GM18508 (cell line): ENCODE measurements around the gene HLCS.
"Not testable (repeated sequence)": the region's sequence is repeated elsewhere in the genome, so short reads cannot be mapped to it uniquely, and the experiment has no call there.

Experiments used
- ATAC-seq: cut with Tn5 transposase; IDR thresholded peaks from one replicate; pipeline ENCODE4 v1.9.1; 2021; ENCODE audit warnings: moderate number of reproducible peaks; ENCODE audit not compliant: insufficient read depth, unreplicated experiment

Gene HLCS

DNA sequence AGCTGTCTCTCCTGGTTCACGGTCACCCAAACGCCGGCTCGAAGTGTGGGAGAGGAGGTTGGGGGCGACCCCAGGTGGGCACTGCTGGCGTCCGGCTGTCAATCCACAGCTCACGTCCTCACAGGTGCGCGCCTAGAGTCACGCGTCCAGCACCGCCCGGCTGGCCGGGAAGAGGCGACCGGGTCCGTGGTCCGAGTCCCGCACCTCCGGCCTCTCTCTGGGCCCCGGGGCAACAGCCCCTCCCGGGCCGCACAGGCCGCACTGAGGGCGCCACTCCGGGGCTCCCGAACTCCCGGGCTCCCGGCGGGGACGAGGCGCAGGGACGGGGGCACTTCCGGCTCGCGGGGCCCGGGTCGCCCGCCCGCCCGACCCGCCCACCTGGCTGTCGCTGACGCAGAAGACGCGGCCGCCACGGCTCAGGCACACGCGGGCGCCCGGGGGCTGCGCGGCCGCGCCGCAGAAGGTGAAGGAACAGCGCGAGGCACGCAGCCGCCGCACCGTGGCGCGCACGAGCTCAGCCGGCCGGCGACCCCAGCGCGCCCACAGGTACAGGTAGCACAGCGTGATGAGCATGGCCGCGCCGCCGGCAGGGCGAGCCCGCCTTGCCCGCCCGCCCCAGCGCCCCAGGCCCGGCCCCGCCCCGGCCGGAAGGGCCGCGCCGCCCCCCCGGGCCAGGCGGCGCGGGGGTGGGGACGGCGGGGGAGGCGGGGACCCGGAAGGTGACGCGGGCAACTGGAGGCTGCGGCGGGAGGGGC lies at the start of gene HLCS:
TSS of gene HLCS (minus strand) at position 604 of the 755 bp plus-strand sequence. CDS start at position 573, 31 bp downstream.
- peak; percentile 38 for ATAC-seq

DNA sequence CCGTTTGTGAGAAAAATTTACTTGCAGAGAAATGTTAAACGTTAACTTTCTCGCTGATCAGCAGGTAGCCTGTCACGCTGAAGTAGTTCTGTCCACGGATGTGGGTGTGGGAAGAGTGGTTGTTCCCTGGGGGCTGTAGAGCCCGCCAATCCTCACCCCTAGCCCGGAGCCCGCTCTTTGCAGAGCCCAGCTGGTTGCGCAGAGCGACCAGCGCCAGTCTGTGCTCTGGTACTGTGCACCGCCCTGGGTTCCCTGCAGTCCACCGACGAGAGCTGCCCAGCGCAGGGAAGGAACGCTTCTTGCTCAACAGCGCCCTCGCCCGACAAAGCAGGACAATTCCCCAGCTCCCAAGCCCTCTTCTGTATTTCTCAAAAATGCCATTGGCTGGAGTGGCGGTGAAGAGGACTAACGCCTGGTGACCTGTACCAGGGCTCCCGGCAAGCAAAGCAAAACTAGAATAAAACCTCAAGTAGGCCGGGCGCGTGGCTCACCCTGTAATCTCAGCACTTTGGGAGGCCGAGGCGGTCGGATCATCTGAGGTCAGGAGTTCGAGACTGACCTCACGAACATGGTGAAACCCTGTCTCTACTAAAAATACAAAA lies 43.4 kb upstream of the HLCS start:
- ATAC-seq: peak; percentile 88

DNA sequence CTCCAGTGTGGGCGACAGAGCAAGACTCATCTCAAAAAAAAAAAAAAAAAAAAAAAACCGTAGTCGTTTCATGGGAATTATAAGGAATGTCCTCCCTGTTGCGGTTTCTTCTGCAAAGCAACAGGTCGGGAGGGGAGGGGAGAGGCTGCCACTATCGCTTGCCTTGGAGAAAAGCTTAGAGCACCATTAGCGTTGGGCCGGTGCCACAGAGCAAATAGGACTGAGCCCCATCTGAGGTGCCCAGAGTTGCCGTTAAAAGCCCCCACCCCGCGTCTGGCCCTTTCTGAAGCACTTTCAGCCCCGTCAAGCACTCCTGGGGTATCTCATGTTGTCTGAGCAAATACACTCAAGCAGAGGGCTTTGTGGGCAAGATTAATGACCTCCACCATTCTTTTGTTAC lies 42.3 kb upstream of the HLCS start:
- no peak for ATAC-seq

DNA sequence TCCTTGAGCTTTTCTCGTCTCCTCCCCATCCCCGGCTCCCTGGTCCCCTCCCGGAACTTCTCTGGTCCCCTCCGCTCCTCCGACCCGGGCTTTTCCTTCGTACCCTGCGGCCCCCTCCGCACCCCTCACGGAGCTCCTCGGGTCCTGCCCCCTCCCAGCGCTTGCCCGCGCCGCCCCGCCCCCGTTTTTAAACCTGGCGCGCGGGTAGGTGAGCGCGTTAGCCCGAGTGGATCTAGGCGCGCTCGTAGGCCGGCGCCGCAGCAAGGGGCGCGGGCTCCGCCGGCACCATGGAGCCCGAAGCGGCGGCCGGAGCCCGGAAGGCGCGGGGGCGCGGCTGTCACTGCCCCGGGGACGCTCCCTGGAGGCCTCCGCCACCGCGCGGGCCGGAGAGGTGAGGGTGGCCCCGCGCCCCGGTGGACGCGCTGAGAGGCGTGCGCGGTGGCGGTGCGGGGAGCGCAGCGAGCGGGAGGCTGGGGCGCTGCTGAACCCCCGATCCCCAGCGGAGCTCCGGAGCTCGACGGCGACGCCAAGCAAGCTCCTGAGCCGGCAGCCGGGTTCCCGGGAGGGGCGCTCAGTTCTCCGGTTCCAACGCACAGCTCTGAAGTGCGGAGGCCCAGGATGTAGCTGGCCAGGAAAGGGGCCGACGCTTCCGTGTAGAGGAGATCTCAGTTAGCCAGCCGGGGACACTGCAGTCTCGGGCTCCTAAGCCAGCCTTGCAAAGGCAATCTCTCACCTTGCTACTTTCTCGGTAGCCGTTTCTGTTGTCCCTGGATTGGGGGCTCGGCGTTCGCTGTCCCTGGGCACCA lies 40.2 kb upstream of the HLCS start, which contains the start of gene RIPPLY3:
TSS of gene RIPPLY3 (plus strand) at position 217 of the 806 bp plus-strand sequence. CDS start at position 288, 71 bp downstream.
- no peak for ATAC-seq

DNA sequence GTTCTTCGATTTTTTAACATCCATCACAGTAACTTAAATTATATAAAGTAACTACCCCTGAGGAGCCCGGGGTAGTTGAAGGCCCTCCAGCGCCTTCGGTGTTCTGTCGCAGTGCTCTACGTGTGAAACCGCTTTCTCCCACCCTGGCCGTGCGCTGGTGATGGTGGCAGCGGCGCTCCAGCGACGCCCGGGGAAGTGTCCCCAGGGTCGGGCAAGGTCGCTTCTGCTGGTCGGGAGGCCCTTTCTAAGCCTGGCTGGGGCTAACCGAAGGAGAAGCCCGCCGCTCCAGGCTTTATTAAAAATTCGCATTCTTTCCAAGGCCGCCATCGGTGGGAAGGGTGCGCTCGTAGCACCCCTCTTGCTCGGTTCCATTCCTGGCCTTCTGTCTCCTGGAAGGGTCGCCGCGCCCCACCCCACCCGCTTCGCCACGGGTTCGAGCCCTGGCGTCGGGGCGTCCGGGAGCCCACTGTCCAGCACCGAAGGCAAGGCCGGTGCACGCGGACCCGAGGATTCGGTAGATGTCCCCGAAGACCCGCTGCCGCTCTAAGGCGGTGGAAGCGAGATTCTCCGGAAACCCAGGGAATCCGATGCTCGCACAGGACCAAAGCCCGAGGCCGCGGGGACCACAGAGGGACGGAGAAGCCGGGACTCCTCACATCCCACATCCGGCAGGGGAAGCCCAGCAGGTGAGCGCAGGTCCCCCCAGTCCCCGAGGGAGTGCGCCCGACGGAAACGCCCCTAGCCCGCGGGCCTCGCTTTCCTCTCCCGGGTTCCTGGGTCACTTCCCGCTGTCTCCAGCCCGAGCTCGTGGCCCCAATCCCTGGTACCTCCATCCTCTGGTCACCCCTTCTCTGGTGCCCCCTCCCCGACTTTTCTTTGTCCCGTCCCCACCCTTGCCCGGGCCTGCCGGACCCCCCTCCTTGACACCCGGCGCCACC lies 39.3 kb upstream of the HLCS start:
- ATAC-seq: no peak

DNA sequence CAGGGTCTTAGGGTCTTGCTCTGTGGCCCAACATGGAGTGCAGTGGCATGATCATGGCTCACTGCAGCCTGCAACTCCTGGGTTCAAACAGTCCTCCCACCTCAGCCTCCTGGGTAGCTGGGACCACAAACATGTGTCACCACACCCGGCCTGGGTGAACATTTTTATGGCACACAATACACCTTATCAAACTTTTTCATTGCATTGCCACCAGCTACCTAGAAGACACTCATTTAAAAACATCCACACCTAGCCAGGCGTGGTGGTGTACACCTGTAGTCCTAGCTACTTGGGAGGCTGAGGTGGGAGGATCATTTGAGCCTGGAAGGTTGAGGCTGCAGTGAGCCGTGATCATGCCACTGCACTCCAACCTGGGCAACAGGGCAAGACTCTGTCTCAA lies 37.4 kb upstream of the HLCS start:
- not testable (repeated sequence) for ATAC-seq

DNA sequence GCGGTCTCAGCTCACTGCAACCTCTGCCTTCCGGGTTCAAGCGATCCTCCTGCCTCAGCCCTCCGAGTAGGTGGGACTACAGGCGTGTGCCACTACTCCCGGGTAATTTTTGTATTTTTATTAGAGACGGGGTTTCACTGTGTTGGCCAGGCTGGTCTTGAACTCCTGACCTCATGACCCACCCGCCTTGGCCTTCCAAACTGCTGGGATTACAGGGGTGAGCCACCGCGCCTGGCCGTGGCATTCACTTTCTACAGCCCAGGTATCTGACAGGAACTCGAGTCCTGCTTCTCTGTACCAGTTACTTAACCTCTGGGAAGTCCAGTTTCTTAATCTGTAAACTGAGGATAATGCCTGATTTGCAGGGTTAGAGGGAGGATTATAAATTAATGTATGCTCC lies 36.4 kb upstream of the HLCS start:
- ATAC-seq: not testable (repeated sequence)

DNA sequence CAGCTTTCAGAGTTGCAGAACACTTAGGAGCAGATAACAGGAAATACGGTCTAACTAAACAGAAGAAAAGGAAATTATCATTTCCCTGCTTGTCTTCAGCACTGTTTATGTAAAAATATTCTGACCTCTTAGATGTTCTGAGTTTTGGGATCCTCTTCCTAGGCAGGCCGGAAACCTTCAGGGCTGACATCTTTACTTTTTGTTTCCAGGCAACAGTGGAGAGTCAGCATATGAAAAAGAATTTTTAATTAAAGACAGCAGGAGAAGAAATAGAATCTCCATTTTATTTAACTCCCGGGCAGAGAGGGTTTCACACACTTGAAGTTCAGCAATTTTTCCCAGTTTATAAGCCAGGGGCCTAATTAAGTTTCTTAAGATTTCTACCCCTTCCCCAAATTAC lies 35.0 kb upstream of the HLCS start:
- ATAC-seq: no peak

DNA sequence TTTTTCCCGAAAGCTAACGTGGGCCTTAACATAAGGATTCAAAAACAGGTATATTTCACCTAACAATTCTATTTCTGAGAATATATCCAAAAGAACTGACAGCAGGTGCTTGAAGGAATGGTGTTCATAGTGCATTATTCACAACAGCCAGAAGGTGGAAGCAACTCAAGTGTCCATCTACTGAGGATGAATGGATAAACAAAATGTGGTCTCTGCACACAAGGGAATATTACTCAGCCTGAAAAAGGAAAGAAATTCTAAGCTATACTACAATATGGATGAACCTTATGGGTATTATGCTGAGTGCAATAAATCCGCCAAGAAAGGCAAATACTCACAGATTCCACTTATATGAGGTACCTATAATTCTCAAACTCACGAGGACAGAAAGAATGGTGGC lies 33.9 kb upstream of the HLCS start:
- no peak for ATAC-seq

DNA sequence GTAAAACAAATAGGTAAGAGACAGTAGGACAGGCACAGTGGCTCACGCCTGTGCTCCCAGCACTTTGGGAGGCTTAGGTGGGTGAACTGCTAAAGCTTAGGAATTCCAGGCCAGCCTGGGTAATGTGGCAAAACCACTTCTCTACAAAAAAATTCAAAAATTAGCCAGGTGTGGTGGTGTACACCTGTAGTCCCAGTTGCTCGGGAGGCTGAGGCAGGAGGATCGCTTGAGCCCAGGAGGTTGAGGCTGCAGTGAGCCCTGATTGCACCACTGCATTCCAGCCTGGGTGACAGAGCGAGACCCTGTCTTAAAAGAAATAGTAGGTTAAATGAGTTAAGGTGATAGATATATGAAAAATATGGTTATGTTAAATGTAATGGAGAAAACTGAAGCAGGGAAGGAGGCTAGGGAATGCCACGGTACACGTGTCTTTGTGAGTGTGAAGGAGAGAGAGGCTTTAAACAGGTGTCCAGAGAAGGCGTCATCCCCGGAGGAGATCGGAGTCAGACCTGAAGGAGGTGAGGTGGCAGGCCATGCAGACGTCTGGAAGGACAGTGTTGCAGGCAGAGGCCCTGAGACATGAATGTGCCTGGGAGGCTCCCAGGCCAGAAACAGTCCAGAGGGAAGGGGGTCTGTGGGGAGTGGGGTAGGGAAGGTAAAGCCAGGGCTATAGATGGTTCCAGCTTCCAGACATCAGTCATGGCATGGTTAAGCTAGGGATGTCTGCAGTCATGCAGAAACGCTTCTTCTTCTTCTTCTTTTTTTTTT lies 32.8 kb upstream of the HLCS start:
- no peak for ATAC-seq

DNA sequence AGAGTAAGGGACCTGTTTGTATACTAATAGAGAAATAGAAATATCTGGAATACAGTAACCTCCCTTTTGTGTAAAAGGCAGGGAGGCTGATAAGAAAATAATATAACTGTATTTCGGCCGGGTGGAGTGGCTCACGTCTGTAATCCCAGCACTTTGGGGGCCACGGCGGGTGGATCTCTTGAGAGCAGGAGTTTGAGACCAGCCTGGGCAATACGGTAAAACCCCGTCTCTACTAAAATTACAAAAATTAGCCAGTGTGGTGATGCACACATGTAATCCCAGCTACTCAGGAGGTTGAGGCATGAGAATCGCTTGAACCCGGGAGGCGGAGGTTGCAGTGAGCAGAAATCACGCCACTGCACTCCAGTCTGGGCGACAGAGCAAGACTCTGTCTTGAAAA lies 28.8 kb upstream of the HLCS start:
- ATAC-seq: not testable (repeated sequence)

DNA sequence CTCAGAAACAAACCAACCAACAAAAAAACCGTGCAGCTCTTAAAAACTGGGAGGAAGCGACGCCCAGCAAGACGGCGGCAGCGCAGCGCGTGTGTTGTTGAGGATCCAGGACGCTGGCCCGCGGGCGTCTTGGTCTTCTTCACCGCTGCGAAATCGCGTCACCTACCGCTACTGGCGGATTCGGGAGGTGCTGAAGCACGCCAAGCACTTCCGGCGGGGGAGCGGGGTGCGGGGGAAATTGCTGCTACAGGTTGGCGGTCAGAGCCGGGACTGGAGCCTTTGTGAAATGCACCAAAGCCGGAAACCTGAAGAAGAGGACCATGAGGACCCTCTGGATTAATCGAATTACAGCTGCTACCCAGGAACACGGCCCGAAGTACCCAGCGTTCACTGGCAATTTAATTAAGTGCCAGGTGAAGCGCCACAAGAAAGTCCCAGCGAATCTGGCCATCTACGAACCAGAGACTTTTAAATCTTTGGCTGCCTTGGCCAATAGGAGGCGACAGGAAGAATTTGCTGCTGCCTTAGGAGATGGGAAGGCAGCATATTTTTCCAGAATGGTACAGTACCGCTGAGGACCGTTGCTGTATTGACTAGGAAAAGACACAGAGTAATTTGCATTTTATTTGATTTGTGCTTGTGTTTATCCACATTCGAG lies 28.2 kb upstream of the HLCS start:
- ATAC-seq: no peak

DNA sequence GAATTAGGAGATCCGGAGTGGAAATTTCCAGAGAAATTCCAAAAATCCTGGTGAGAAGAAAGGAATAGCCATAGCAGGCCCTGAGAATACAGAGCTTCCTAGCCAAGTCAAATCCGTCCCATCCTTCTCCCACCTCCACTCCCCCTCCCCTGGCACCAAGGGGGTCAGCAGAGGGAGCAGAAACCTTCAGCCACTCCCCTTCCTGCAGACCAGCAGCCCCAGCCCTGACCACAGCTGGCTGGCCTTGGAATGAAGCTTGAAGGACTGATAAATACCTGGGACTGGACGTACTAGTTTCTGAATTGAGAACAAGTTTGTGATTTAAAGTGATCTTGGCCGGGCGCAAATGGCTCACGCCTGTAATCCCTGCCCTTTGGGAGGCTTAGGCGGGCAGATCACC lies 26.2 kb upstream of the HLCS start:
- no peak for ATAC-seq

DNA sequence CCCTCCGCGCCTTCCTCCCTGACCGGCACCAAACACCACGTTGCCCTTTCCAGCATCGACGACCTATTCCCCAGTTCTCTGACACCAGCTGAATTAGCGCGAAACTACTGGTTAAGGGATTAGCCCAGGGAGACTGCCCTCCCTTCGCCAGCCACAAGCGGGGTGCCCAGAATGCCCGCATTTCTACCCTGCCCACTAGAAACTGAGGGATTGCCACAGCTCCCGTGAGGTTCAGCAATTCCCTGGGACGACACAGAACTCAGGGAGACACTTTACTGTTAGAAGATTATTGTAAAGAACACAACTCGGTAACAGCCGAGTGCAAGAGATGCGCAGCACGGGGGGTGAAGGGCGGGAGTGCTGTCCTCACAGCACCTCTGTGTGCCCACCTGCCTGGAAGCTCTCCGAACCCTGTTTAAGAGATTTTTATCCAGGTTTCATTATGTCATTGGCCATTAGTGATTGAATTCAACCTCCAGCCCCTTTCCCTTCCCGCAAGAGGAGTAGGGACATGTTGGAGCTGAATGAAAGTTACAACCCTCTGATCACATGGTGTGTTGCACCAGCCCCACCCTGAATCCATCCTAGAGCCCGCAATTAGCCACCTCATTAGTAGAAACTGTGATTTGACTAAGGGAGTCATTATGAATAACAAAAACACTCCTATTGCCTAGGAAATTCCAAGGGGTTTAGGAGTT lies 24.2 kb upstream of the HLCS start:
- no peak for ATAC-seq

DNA sequence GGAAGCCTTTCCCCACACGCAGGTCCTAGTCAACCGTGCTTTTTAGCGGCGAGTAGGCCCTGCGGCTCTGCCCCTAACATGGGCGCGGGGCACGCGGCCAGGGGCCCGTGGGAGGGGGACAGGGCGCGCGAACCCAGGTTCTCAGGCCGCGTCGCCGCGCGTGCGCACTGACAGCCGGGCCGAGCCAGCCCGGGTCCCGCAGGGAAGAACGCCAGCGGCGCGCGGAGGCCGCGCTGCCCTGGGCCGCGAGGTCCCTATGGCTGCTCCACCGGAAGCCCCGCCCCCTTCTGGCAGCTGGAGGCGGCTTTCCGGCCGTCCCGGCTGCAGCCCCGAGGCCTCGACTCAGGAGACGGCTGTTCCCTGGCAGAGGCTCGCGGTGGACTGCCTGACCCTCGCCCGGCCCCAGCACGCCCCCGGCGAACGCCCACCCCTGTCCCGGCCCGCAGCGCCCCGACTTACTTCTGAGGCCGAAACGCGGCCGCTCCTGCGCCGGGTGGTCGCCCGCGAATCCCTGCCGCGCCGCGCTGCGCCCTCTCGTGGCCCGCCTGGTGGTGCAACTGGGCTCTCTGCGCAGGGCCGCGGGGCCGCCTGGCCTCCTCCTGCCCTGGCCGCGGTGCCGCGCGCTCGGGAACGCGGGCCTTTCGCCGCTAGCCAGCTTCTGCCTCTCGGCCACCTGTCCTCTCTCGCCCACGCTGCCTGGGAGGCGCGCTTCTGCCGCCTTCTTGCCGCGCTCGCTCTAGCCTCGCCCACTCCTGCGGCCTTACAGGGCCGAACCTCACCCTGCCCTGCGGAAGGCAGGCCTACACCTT lies 23.4 kb upstream of the HLCS start:
- ATAC-seq: peak; percentile 64

DNA sequence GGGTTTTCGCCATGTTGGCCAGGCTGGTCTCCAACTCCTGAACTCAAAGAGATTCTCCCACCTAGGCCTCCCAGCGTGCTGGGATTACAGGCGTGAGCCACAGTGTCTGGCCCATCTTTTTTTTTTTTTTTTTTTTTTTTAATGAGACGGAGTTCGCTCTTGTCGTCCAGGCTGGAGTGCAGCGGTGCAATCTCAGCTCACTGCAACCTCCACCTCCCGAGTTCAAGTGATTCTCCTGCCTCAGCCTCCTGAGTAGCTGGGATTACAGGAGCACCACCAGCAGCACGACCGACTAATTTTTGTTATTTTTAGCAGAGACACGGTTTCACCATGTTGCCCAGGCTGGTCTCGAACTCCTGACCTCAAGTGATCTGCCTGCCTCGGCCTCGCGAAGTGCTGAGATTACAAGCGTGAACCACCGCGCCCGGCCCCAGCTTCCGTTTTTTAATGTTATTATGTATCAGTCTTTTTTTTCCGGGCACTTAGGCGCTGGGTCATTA lies 22.8 kb upstream of the HLCS start:
- not testable (repeated sequence) for ATAC-seq

DNA sequence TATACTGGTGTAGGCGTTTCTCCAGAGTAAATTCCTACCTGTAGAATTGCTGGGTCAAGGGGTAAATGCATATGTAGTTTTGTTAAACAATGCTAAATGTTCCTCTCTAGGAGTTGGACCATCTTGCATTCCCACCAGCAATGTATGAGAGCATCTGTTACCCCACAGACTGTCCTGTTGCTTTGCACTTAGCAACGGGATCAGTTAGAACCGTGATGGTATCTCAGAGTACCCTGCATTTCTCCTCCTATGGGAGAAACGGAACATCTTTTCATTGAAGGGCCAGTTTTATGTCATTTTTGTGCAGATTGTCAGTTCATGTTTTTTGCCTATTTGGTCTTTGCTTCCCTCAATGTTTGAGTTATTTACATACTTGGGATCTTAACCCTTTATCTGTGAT lies 22.1 kb upstream of the HLCS start:
- ATAC-seq: no peak
